OCI-LY1 (cell line): ENCODE measurements around the gene KRT77.

ENCODE experiments used
- H2AFZ ChIP-seq: fragments of 200-600 bp; sonication (generic), shearing (Covaris generic); 2 replicates; pipeline ENCODE4 v1.6.0; 2014; ENCODE audit warnings: antibody characterized with exemption, mild to moderate bottlenecking, low read length
- H3F3A ChIP-seq: fragments of 200-600 bp; sonication (generic), shearing (Covaris generic); 2 replicates; pipeline ENCODE4 v1.6.0; 2014; ENCODE audit warnings: mild to moderate bottlenecking, antibody characterized with exemption, low read length, moderate library complexity; ENCODE audit not compliant: insufficient read depth
- H3K27ac ChIP-seq: fragments of 200-600 bp; sonication (generic); 2 replicates; pipeline ENCODE4 v1.5.1; 2014; ENCODE audit warnings: low read length, mixed run types, mild to moderate bottlenecking, low read depth; ENCODE audit not compliant: poor library complexity, severe bottlenecking
- H3K27me3 ChIP-seq: fragments of 200-600 bp; sonication (generic); 2 replicates; pipeline ENCODE4 v1.6.0; 2014; ENCODE audit warnings: antibody characterized with exemption, mild to moderate bottlenecking, low read length, moderate library complexity; ENCODE audit not compliant: insufficient read depth
- H3K36me3 ChIP-seq: fragments of 200-600 bp; sonication (generic); 2 replicates; pipeline ENCODE4 v1.6.1; 2014; ENCODE audit warnings: mild to moderate bottlenecking, antibody characterized with exemption, low read length, moderate library complexity, mixed read lengths; ENCODE audit not compliant: insufficient read depth
- H3K4me1 ChIP-seq: fragments of 200-600 bp; sonication (generic); 2 replicates; pipeline ENCODE4 v1.5.1; 2014; ENCODE audit warnings: mild to moderate bottlenecking, low read length, moderate library complexity; ENCODE audit not compliant: insufficient read depth, severe bottlenecking
- H3K4me2 ChIP-seq: fragments of 200-600 bp; sonication (generic), shearing (Covaris generic); 2 replicates; pipeline ENCODE4 v1.6.1; 2014; ENCODE audit warnings: low read length
- H3K4me3 ChIP-seq: fragments of 200-600 bp; sonication (generic); 2 replicates; pipeline ENCODE4 v1.5.1; 2014; ENCODE audit warnings: low read length, low read depth, mild to moderate bottlenecking, mixed read lengths; ENCODE audit not compliant: poor library complexity, severe bottlenecking
- H3K79me2 ChIP-seq: fragments of 200-600 bp; shearing (Covaris generic); 2 replicates; pipeline ENCODE4 v1.6.1; 2016; ENCODE audit warnings: mixed run types, low read length, mixed read lengths; ENCODE audit not compliant: insufficient read depth
- H3K9ac ChIP-seq: fragments of 200-600 bp; sonication (generic), shearing (Covaris generic); 2 replicates; pipeline ENCODE4 v1.6.1; 2014; ENCODE audit warnings: mild to moderate bottlenecking, low read length, mixed read lengths
- H3K9me2 ChIP-seq: fragments of 200-600 bp; sonication (generic), shearing (Covaris generic); 2 replicates; pipeline ENCODE4 v1.6.1; 2014; ENCODE audit warnings: low read depth, mild to moderate bottlenecking, low read length, mixed read lengths
- H3K9me3 ChIP-seq: fragments of 200-600 bp; shearing (Covaris generic); 2 replicates; pipeline ENCODE4 v1.6.1; 2014; ENCODE audit warnings: low read length, mixed read lengths
- H4K20me1 ChIP-seq: fragments of 200-600 bp; sonication (generic), shearing (Covaris generic); 2 replicates; pipeline ENCODE4 v1.6.0; 2016; ENCODE audit warnings: mild to moderate bottlenecking, low read length; ENCODE audit not compliant: insufficient read depth
- EZH2 ChIP-seq: fragments of 200-600 bp; sonication (generic), shearing (Covaris generic); IDR thresholded peaks from 2 replicates; pipeline ENCODE4 v1.8.0; 2017; ENCODE audit warnings: borderline replicate concordance, mixed run types, mild to moderate bottlenecking, antibody characterized with exemption, low read length, moderate library complexity, mixed read lengths
- TF ChIP-seq, protein P1 (sequence below): fragments of 200-600 bp; sonication (generic), shearing (Covaris generic); IDR thresholded peaks from 2 replicates; pipeline ENCODE4 v1.5.1; 2017; ENCODE audit warnings: mild to moderate bottlenecking, antibody characterized with exemption, low read length, moderate library complexity, mixed read lengths

Gene KRT77

DNA sequence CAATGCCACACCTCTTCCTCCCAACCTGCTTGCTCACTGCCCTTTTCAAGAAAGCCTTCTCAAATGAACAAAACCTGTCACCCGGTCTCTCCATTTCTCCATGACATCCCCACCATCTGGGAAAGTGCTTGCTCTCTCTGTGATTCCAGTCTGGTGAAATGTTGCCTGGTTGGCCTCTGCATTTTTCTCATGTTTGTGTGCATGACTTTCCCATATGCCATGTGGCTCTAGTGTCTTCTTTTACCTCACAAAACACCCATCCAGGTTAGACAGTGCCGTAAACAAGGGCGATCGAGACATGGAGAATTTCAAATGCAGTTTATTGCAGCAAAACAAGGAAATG, 28.9 kb downstream of the KRT77 start:
- Histone ChIP-seq H2AFZ (no peak overlapping the region), H3F3A (no peaks in the 10 kb centered on the region), H3K4me2 (no peak overlapping the region), H3K4me3 (no peak overlapping the region), H3K4me1 (no peaks in the 10 kb centered on the region), H3K36me3 (no peaks in the 10 kb centered on the region), H3K27ac (no peak overlapping the region), H3K79me2 (no peaks in the 10 kb centered on the region), H3K9me2 (no peaks in the 10 kb centered on the region), H4K20me1 (no peaks in the 10 kb centered on the region), H3K9ac (no peak overlapping the region), H3K27me3 (no peaks in the 10 kb centered on the region), H3K9me3 (no peaks in the 10 kb centered on the region)
- TF ChIP-seq, protein P1, sequence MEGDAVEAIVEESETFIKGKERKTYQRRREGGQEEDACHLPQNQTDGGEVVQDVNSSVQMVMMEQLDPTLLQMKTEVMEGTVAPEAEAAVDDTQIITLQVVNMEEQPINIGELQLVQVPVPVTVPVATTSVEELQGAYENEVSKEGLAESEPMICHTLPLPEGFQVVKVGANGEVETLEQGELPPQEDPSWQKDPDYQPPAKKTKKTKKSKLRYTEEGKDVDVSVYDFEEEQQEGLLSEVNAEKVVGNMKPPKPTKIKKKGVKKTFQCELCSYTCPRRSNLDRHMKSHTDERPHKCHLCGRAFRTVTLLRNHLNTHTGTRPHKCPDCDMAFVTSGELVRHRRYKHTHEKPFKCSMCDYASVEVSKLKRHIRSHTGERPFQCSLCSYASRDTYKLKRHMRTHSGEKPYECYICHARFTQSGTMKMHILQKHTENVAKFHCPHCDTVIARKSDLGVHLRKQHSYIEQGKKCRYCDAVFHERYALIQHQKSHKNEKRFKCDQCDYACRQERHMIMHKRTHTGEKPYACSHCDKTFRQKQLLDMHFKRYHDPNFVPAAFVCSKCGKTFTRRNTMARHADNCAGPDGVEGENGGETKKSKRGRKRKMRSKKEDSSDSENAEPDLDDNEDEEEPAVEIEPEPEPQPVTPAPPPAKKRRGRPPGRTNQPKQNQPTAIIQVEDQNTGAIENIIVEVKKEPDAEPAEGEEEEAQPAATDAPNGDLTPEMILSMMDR: no peak
- TF ChIP-seq EZH2: no peak

DNA sequence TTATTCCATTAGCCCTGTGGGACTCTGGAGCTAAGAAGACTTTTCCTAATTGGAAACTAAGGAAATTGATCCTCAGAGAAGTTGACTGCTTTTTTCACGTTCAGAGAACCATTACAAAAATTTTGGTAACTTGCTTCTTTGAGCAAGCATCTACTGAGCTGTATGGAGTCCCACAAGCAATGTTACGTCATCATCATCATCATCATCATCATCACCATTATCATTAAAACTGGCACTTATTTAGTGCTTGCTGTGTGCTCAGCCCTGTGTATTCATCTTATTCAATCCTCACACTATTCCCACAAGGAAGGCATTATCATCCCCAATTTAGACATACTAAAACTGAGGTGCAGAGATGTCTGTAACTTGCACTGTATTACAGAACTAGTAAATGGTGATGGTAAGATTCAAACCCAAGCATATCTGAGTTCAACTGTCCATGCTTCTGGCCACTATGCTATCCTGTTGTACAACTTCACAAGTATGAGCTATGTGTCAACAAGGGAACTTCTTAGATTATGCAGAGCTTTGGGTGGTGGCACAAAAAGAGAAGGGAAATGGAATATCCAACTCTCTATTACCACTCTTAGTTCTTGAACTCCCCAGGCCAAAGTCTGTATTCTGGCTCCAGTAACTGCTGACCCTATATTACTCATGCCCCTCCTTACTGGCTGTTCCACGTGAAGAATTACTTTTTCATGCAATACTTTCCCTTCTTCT, 29.5 kb downstream of the KRT77 start:
- Histone ChIP-seq H3F3A (no peaks in the 10 kb centered on the region), H3K4me2 (no peak overlapping the region), H3K4me1 (no peaks in the 10 kb centered on the region), H3K27ac (no peak overlapping the region), H3K27me3 (no peaks in the 10 kb centered on the region), H3K9me2 (no peaks in the 10 kb centered on the region), H2AFZ (no peak overlapping the region), H3K4me3 (no peak overlapping the region), H3K9me3 (no peaks in the 10 kb centered on the region), H4K20me1 (no peaks in the 10 kb centered on the region), H3K79me2 (no peaks in the 10 kb centered on the region), H3K9ac (no peak overlapping the region), H3K36me3 (no peaks in the 10 kb centered on the region)
- TF ChIP-seq, protein P1: no peak
- no peak for TF ChIP-seq EZH2

DNA sequence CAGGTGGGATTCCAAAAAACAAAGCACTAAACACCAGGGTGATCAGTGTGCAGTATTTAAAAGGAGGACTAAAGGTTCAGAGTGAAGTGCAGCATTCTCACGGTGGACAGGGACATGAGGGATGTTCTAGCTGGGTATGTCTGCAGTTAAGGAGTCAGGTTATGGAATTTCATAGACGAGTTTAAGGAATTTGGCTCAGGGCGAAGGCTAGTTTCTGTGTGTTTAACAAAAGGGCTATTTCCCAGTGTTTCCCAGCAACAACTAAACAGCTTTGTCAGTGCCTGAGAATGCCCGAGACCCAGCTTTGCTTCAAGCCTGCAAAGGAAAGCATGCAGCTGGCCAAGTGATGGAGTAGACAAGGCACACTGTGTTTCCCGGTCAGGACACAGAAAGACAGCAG, 30.1 kb downstream of the KRT77 start:
- H3K4me3 ChIP-seq: no peak overlapping the region
- H3K9me3 ChIP-seq: no peaks in the 10 kb centered on the region
- no peak overlapping the region for H3K27ac ChIP-seq
- no peaks in the 10 kb centered on the region for H3K4me1 ChIP-seq
- H4K20me1 ChIP-seq: no peaks in the 10 kb centered on the region
- no peaks in the 10 kb centered on the region for H3K79me2 ChIP-seq
- H3K36me3 ChIP-seq: no peaks in the 10 kb centered on the region
- TF ChIP-seq, protein P1: no peak
- TF ChIP-seq EZH2: no peak
- no peak overlapping the region for H3K4me2 ChIP-seq
- H3F3A ChIP-seq: no peaks in the 10 kb centered on the region
- no peaks in the 10 kb centered on the region for H3K27me3 ChIP-seq
- H2AFZ ChIP-seq: no peak overlapping the region
- no peaks in the 10 kb centered on the region for H3K9me2 ChIP-seq
- no peak overlapping the region for H3K9ac ChIP-seq
